CD4-positive, alpha-beta T cell treated with Interleukin-4 for 4 hours (primary cell): ENCODE data around the gene HLA-G.
"Not testable (repeated sequence)": the region's sequence is repeated elsewhere in the genome, so short reads cannot be mapped to it uniquely, and the experiment has no call there.

Source experiments
- DNase-seq: peaks from one replicate; pipeline ENCODE4 v3.0.0-alpha.2; 2020

HLA-G gene

GRCh38 chr6:29875734-29876133 lies 48.1 kb downstream of the HLA-G start:
- DNase-seq, result not testable (repeated sequence)
